ENCODE results near the gene TTLL11. TPM values are rescaled to one million over a fixed set of nuclear protein-coding genes. Genes with fewer than 3 reads are reported as not detected.

Gene TTLL11
- 4.0 TPM for total RNA-seq (ENCODE audit: unreplicated experiment)
- long read RNA-seq = 0 reads

GRCh38 chr9:122092611-122093506 lies at the start of gene TTLL11:
Gene TTLL11 (minus strand): TSS chr9:122093308. CDS start chr9:122093148, 160 bp downstream.
- Mint-ChIP-seq H3K27ac (ENCODE audit: unreplicated experiment) (peak within 1 kb of the TSS; percentile 12), H3K4me3 (ENCODE audit: unreplicated experiment) (peak within 1 kb of the TSS; percentile 91), H3K4me1 (ENCODE audit: unreplicated experiment) (peaks cover 11% of the 10 kb centered on the region), H3K27me3 (ENCODE audit: unreplicated experiment) (peaks cover 8% of the 10 kb centered on the region), H3K36me3 (ENCODE audit: low read depth, unreplicated experiment) (peaks cover 7% of the 10 kb centered on the region), H3K9me3 (ENCODE audit: unreplicated experiment) (no peaks in the 10 kb centered on the region)
- DNase-seq (ENCODE audit: low spot score) = peak; percentile 92
- no peak for TF ChIP-seq CTCF (IDR thresholded peaks at IDR 0.05; ENCODE audit: unreplicated experiment)

- H3K4me3 Mint-ChIP-seq (ENCODE audit: unreplicated experiment) = no peak overlapping the region
- peaks cover 3% of the 10 kb centered on the region for H3K27me3 Mint-ChIP-seq (ENCODE audit: unreplicated experiment)
- H3K27ac Mint-ChIP-seq (ENCODE audit: unreplicated experiment) = no peak overlapping the region
- DNase-seq (ENCODE audit: low spot score) = no peak
- H3K36me3 Mint-ChIP-seq (ENCODE audit: low read depth, unreplicated experiment) = peaks cover 14% of the 10 kb centered on the region
- TF ChIP-seq CTCF (IDR thresholded peaks at IDR 0.05; ENCODE audit: unreplicated experiment) = no peak
- peaks cover 40% of the 10 kb centered on the region for H3K4me1 Mint-ChIP-seq (ENCODE audit: unreplicated experiment)
- no peaks in the 10 kb centered on the region for H3K9me3 Mint-ChIP-seq (ENCODE audit: unreplicated experiment)
Measured at GRCh38 chr9:122141671-122142070, 48.6 kb upstream of the TTLL11 start.

- Mint-ChIP-seq H3K36me3 (ENCODE audit: low read depth, unreplicated experiment) (peaks cover 14% of the 10 kb centered on the region), H3K9me3 (ENCODE audit: unreplicated experiment) (no peaks in the 10 kb centered on the region), H3K4me1 (ENCODE audit: unreplicated experiment) (peaks cover 40% of the 10 kb centered on the region), H3K27ac (ENCODE audit: unreplicated experiment) (peak overlapping the region; percentile 71), H3K4me3 (ENCODE audit: unreplicated experiment) (no peak overlapping the region), H3K27me3 (ENCODE audit: unreplicated experiment) (peaks cover 3% of the 10 kb centered on the region)
- DNase-seq (ENCODE audit: low spot score) = no peak
- TF ChIP-seq CTCF (IDR thresholded peaks at IDR 0.05; ENCODE audit: unreplicated experiment) = no peak
Measured at GRCh38 chr9:122140368-122141193, 47.5 kb upstream of the TTLL11 start.

GRCh38 chr9:122138560-122139268 lies 45.6 kb upstream of the TTLL11 start:
- H3K36me3 Mint-ChIP-seq (ENCODE audit: low read depth, unreplicated experiment) = peaks cover 4% of the 10 kb centered on the region
- no peak overlapping the region for H3K27ac Mint-ChIP-seq (ENCODE audit: unreplicated experiment)
- no peak for TF ChIP-seq CTCF (IDR thresholded peaks at IDR 0.05; ENCODE audit: unreplicated experiment)
- no peak overlapping the region for H3K4me3 Mint-ChIP-seq (ENCODE audit: unreplicated experiment)
- H3K4me1 Mint-ChIP-seq (ENCODE audit: unreplicated experiment) = peaks cover 44% of the 10 kb centered on the region
- no peak for DNase-seq (ENCODE audit: low spot score)
- no peaks in the 10 kb centered on the region for H3K9me3 Mint-ChIP-seq (ENCODE audit: unreplicated experiment)
- H3K27me3 Mint-ChIP-seq (ENCODE audit: unreplicated experiment) = peaks cover 6% of the 10 kb centered on the region
